OCI-LY7 (cell line): ENCODE results near the gene PGA4.
"Not testable (repeated sequence)": the region's sequence is repeated elsewhere in the genome, so short reads cannot be mapped to it uniquely, and the experiment has no call there.

Experiments used
- EZH2phosphoT487 ChIP-seq: fragments of 200-600 bp; sonication (generic); IDR thresholded peaks from 2 replicates; pipeline ENCODE4 v1.6.1; 2018; ENCODE audit warnings: low read depth, borderline replicate concordance, mild to moderate bottlenecking, mixed run types, antibody characterized with exemption, low read length, moderate library complexity, mixed read lengths
- TF ChIP-seq, protein P1 (sequence below): fragments of 200-600 bp; sonication (generic); conservative IDR thresholded peaks from 2 replicates; pipeline ENCODE4 v1.5.1; 2014; ENCODE audit warnings: mild to moderate bottlenecking, antibody characterized with exemption, low read length, moderate library complexity, mixed read lengths

DNA sequence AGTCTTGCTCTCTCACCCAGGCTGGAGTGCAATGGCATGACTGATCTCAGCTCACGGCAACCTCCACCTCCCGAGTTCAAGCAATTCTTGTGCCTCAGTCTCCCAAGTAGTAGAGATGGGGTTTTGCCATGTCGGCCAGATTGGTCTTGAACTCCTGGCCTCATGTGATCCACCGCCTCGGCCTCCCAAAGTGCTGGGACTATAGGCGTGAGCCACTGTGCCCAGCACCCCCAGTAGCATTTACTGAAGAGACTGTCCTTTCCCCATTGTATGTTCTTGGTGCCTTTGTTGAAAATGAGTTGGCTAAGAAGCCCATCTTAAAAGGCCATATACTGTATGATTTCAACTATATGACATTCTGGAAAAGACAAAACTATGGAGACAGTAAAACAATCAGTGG is 41.9 kb upstream of the PGA4 start:
- TF ChIP-seq, protein P1, sequence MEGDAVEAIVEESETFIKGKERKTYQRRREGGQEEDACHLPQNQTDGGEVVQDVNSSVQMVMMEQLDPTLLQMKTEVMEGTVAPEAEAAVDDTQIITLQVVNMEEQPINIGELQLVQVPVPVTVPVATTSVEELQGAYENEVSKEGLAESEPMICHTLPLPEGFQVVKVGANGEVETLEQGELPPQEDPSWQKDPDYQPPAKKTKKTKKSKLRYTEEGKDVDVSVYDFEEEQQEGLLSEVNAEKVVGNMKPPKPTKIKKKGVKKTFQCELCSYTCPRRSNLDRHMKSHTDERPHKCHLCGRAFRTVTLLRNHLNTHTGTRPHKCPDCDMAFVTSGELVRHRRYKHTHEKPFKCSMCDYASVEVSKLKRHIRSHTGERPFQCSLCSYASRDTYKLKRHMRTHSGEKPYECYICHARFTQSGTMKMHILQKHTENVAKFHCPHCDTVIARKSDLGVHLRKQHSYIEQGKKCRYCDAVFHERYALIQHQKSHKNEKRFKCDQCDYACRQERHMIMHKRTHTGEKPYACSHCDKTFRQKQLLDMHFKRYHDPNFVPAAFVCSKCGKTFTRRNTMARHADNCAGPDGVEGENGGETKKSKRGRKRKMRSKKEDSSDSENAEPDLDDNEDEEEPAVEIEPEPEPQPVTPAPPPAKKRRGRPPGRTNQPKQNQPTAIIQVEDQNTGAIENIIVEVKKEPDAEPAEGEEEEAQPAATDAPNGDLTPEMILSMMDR = not testable (repeated sequence)
- TF ChIP-seq EZH2phosphoT487 = not testable (repeated sequence)
